SIG-M5 treated with dmso at 0.1 percent for 504 hours (cell line): ENCODE data around the gene EN1.
A peak's percentile ranks its signal among the peaks of the same experiment; 100 is the strongest.

Source experiments
- DNase-seq: peaks from one replicate; lab custom pipeline; 2025; ENCODE audit not compliant: unreplicated experiment; lab: John Stamatoyannopoulos, UW

Gene EN1

DNA sequence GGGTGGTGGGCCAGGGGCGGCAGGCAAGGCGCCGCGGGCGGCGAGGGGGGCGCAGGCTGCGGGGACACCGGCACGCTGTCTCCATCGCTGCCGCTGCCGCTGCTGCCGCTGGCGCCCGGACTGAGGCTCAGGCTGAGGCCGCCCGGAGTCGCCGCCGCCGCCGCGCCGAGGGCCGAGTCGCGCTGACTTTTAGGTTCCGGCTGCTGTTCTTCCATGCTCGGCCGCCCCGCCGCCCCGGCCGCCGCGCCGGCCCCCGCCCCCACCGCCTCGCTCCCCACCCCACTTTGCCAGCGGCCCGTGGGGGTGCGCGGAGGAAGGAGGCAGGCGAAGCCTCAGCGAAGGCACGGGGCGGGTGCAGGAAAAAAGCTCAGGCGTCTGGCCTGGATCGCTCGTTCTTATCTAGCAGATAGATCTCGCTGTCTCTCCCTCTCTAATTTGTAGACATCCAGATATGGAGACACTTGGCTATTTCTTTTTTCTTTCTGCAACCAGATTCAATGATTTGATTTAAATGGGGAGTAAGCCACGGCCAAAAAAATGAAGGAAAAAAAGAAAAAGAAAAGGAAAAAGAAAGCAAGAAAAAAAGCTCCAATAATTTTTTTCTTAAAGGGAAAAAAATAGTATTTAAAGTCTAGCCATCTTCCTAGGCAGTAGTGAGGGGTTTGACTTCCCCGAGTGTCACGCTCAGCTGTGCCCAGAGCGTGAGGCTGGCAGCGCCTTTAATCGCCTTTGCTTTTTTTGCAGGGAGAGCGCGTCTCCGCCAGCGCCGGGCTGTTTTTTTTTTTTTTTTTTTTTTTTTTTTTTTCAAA lies at the start of gene EN1:
EN1 (minus strand) TSS at position 696 of the 809 bp plus-strand sequence; CDS start at position 215, 481 bp downstream.
- DNase-seq = no peak

DNA sequence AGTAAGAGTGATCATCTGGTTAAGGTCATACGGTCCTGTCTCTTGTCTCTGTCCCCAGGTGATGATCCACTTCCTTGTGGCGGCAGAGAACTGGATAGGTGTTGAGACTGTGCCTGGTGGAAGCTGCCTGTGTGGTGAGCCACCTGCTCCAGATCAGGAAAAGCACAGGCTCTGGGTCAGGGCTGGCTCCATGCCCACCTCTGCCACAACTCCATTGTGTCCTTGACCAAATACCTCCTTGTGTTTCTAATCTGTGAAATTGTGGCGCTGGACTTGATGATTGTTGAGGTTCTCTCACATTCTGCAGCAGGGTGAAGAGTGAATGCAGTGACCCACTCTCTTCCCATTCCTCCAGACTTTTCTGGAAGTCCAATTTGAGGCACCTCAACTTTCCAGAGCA lies 45.7 kb upstream of the EN1 start:
- DNase-seq = no peak

DNA sequence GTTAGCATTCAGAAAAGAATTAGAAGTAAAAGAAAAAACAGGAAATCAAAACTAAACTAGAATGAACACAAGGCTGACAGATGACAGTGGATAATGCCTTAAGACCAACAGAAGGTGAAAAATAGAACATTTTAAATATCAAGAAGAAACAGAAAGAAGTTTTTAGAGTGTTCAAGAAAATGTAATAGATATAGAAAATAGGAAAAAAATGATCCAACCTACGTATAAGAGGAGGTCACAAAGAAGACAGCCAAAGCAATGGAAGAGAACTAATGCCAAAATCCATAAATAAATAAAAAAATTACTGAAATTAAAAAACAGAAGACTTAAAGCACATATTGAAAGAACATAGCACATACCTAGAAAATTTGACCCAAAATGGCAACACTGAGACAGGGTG lies 42.5 kb upstream of the EN1 start:
- DNase-seq = no peak

DNA sequence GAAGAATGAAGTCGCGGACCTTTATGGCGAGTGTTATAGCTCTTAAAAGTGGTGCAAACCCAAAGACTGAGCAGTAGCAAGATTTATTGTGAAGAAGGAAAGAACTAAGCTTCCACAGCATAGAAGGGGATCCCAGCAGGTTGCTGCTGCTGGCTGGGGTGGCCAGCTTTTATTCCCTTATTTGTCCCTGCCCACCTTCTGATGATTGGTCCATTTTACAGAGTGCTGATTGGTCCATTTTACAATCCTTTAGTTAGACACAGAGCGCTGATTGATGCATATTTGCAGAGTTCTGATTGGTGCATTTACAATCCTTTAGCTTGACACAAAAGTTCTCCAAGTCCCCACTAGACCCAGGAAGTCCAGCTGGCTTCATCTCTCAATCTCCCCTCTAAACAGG lies 36.3 kb upstream of the EN1 start:
- DNase-seq = no peak

DNA sequence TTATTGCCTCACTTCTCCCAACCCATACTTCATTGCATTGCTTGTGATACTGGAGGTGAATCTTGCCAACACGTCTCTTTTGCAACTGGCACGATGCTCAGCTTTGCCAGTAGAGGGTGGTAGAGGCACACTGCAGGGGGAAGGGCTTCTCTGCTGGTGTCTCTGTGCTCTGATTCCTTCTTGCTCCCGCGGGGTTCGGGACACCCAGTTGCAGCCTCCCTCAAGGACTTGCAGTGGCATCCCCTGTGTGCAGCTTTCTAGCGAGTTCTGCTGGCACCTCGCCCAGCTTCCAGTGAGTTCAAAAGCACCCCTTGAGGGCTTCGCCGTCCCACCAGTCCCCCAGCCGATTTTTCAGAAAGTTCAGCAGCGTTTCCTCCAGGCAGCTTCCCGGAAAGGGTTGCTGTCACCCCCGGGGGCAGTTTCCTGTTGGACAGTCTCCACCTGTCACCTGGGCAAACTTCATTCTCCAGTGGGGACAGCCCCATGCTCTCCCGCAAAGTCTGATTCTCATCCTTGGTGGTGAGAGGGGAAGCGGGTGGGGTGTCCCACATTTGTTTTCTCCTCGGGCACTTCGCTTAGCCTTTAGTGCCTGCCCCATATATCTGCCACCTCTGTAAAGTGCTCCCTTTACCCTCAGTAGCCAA lies 35.4 kb upstream of the EN1 start:
- peak; percentile 93 for DNase-seq

DNA sequence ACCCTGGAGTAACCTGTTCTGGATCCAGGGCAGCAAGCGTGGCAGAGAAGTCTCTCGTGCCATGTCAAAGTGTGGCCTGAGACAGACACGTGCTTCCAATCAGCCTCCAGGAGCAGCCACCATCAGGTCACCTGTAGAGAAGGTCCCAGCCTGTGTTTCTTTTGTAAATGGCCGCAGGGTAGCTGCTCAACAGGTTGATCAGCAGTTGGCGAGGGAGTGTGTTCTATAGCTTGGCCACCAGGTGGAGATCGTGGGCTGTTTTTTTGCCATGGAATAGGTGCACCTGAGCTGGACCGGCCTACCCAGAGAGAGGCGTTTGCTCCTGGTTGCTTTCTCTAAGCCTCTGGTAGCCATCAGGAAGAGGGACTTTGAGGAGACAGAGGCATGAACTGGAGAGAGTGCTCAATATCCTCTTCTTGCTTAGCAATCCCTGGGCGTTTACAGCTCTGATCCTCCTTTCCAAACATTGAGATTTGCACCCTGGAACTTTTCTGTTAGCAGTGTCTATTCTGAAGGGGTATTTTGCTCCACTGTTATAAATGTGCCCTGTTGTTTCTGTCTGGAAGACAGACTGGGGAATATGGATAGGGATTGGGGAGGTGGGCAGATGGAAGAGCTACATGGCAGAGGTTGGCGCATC lies 34.2 kb upstream of the EN1 start:
- DNase-seq = peak; percentile 87

DNA sequence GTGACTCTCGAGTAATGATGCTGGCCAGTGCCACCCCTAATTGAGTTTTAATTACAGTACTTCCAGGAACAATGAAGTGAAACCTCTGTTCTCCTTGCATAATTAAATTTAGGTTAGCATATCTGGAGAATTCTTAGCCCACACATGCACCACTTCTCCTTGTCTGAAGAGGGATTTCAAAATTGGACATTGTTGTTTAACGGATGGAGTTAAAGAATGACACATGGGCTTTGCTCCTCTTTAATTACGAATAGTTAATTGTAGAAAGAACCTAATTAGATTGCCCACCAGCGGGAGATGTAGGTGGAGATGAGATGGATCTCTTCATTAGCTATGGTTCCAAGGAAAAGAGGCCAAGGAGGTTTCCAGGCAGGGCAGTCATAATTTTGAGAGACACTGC lies 33.1 kb upstream of the EN1 start:
- DNase-seq = no peak

DNA sequence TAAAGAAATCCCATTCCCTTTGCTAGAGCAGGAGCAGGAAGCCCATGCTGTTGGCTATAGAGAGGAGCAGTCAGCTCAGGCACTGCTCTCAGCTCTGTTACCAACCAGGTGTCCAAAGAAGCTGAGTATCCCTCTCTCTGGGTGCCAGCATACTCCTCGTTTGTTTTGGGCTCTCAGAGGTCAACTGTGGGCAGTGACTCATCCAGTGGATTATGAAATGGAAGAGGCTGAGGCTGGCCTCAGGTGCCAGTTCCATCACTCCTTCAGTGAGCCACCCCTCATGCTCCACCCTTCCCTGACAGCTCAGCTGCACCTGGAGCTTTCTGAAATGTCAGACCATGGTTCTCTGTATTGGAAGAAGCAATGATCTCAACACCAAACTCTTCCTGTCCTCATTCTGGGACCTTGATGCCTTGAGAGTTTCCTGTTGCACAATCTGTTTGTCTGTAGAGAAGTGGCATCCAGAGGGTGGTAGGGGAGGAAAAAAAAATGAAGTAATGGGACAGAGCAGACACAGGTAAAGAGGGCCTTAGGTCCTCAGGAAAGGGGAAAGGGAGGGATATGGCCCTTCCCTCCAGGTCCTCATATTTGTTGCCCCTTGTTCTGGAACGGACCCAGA lies 31.2 kb upstream of the EN1 start:
- peak; percentile 44 for DNase-seq

DNA sequence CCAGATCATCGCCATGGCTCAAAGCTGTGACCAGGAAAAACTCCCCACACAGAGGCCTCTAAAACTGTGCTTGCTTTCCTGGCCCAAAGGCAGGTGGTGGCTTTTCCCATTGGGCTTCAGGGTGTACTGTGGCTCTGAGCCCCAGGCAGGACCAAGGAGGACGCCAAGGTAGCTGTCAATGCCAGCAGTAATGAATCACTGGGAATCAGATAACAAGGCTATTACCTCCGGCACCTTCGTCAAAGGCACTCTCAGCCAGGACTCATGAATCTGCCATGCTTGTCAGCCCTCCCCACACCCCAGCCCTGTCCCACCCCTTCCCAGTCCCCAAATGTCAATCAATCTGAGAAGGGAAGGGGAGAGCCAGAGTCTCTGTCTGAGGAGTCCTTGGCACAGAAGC lies 27.9 kb upstream of the EN1 start:
- DNase-seq = no peak

DNA sequence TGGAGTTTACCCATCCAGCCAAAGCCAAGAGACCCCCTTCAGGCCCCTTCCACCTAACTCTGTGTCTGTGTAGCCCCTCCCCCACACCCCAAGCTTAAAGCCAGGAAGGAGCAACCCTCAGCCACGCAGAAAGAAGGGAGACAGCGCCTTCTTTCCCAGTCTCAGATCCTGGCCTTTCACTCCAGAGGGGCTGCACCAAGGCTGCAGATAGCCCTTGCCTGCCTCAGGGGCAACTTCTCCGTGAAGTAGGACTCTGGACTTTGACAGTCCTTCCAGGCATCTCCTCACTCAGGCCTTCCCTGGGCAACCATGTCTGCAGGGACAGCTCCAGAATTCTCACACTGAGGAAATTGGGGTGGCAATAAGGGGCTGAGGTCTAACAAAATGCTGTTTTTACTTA lies 26.9 kb upstream of the EN1 start:
- no peak for DNase-seq

DNA sequence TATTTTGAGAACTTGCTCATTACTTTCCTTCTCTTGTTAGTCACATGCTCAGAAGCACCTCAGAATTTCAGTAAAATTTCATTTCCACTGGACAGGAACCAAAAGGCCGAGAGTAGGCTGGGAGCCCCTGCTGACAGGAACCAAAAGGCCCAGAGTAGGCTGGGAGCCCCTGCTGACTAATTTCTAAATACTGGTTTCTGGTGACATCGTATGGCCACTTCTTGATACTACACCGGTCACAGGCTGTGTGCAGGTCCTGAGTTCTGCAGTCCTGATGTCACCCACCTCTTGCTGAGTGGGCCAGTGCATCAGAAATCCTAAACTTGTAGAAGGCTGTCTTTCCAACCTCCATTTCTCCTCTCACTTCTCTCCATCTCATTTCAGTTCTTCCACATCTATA lies 17.7 kb upstream of the EN1 start:
- DNase-seq = peak; percentile 74

DNA sequence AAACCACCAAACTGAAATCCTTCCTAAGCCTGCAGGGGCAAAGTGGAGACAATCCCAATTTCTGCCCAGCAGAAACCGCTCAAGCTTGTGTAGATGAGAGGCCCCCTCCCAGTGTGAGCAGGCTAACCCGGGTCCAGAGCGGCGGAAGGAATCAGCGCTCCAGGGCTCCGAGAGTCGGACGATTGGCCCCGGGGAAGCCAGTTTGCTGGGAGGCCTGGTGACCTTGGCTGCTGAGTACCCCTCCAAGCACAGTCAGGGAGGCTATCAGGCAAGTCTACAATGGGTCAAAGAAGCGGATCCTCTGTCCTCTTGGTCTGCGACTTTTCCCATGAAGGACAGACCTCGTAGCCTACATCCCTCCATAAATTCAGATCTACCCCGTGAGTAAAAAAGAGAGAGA lies 16.8 kb upstream of the EN1 start:
- no peak for DNase-seq

DNA sequence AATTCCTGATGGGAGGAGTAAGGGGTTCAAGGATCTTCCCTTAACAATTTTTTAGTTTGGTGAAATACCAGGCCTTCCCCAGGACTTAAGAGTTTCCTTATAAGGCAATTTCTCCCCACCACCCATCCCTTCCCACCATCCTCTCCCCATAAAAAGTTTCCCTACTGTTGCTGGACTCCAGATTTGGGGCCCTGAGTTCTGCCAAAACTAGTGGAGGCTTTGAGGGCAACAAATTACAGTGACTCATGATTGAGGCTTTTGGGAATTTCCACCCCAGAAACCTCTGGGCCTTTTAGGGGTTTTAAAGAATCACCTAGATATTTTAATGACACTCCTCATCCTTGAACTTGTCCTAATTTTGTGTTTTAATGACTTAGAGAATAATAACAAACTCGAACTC lies 14.3 kb upstream of the EN1 start:
- no peak for DNase-seq

DNA sequence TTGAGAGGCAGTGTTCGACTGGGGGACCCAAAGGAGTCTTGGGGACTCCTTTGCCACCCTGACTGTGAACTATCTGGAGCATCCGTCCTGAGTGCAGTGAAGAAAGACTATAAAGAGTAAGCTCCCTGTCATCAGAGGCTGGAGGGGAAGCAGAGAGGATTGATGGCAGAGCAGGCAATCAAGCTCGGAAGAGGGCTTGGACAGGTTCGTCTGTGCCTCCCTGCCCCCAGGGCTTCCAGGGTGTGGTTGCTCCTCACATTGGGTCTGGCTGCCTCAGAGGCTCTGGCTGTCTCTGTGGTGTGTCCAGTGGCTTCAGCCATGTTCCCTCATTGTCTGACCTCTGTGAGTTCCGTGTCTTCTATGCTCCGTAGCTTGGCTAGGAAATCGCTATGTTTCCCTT lies 13.8 kb upstream of the EN1 start:
- no peak for DNase-seq

DNA sequence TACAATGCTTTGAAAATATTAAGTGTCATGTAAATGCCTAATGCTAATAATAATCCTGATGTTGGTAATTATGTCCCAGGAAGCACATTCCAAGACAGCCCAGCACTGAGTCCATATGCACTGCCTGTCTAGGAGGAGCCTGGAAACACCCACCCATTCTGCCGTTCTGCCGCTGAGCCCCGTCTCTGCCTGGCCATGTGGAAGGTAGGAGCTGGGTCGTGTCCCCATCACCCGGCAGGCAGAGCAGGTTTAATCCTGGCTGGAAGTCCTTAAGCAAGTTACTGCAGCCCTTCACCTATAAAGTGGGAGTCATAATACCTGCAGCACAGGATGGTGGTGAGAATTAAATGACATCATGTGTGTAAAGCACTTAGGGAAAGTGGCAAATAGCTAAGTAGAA lies 13.1 kb upstream of the EN1 start:
- DNase-seq = no peak

DNA sequence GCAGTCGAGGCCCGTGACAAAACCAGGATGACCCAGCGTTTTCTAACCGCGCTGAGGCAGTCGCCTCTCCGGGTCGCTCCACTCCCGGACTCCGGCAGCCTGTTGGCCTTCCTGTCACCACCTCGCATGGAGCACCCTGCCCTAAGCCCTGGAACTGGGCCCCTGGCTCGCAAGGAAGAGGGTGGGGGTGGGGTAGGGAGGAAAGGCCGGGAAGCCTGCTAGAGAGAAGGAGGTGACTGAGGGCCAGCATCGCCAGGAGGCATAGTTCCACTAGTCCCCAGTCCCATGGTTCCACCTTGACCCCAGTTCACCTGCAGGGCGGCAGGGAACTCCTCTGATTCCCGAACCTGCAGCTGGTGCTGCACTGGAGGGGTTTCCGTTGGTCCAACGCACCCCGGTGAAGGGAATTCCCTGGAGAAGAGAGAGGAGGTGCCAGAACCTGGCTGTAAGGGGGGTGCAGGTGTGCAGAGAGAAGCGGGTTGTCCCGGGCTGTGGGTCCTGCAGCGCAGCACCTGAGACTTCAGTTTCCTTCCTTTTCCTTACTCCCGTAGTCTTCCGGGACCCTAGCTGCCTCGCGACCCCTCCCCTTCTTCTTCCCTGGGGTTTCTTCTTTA lies 11.8 kb upstream of the EN1 start:
- no peak for DNase-seq

DNA sequence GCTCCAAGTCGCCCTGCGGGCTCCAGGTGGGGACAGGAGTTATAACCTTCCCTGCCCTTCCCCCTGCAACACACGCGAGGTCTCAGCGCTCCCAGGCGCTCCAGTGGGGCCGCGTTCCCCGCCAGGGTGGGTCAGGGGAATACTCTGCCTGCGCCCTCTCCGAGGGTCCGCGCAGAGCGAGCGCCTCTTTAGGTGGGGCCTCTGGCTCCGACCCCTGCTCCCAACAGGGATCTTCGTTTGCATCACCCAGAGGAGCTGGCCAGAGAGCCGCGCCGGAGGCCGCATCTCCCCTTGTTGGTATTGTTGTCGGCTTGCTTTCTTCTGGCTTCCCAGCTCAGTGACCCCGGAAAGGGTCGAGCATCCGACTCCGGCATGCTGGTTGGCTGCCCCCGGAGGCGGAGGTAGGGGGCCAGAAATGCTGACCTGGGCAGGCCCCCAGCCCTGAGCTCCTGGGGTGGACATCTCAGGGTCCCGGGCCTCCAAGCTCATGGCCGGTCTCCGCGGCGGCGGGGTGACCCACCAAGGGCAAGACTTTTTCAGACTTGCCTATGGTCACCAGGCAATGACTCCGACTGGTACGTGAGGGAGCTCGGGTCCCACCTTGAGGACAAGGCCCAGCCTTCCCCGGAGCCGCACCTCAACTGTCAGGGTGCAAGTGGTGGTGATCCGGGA lies 11.2 kb upstream of the EN1 start:
- DNase-seq = no peak

DNA sequence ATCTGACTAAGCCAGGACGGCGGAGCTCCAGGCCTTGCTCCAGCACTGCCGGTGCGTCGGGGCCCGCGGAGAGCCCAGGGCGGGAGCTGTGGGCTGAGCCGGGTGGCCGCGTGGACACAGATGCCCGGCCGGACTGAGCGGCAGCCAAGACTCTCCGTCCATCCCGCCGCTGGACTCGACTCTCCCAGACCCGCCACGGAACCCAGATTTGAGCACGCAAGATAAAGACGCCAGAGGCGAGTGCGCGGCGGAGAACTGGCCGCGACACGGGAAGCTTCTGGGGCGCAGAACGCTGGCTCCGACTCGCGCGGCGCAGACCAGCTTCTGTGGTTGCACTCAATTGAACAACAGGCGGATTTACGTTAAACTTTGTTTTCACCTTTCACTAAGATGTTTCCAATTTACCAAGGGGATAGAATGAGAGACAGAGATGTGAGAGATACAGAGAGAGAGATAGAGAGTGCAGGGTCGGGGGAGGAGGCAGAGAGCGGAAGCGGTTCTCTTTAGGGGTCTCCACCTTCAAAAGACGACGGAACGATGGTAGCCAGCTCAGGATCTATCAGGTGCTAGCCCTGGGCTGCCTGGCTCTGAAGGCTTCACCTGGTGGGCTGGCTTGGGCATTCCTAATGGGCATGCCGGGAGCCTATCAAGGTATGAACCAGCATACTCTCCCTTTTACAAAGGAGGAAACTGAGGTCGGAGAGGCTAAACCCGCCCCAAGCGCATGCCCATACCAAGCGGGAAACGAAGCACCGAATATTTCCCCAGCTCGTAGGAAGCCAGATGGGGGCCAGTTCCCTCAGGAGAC lies 10.4 kb upstream of the EN1 start:
- no peak for DNase-seq

DNA sequence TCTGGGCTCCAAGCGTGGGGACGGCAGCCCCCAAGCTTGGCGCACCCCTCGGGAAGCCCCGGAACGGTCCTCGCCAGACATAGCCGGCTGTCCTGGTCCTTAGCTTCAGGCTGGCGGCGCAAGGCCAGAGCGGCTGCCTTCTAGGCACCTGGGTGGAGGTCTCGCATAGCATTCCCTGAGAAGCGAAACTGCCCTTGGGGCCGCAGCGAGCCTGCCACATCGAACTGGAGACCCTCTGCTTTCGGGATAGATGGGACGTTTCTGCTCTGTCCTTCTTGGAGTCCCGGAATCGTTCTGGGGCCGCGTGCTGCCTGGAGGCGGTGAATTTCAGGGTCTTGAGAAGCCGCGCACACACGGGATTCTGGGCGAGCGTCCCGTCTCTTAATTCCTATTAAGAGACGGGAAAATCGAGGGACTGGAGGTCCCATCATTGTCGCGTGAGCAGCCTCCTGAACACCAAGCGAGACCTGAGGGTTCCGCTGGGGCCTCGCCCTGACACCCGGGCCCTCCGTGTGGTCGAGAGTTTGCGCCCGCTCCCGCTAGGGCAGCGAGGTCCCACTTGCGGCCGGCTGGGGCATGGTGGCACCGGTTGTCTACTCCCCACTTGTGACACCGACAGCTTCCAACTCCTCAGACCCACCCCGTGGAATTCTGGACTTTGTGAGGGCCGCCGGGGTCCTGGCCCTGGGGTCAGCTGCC lies 9.7 kb upstream of the EN1 start:
- DNase-seq = no peak
